KMS-11 (cell line): Measurements from ENCODE around the gene CTAGE1.
"Not testable (repeated sequence)": the region's sequence is repeated elsewhere in the genome, so short reads cannot be mapped to it uniquely, and the experiment has no call there.

Experiments
- H2AFZ ChIP-seq: fragments of 200-600 bp; sonication (generic); 2 replicates; pipeline ENCODE4 v1.6.1; 2016; ENCODE audit warnings: antibody characterized with exemption, mixed run types, low read depth
- H3K27ac ChIP-seq: fragments of 200-600 bp; sonication (generic); 2 replicates; pipeline ENCODE4 v1.6.1; 2016; ENCODE audit warnings: mild to moderate bottlenecking, mixed run types
- H3K27me3 ChIP-seq: fragments of 200-600 bp; sonication (generic); 2 replicates; pipeline ENCODE4 v1.6.1; 2017; ENCODE audit warnings: mild to moderate bottlenecking, low read depth, mixed run types, moderate library complexity; ENCODE audit not compliant: insufficient read depth
- H3K36me3 ChIP-seq: fragments of 200-600 bp; sonication (generic); 2 replicates; pipeline ENCODE4 v1.6.1; 2017; ENCODE audit warnings: mild to moderate bottlenecking, mixed run types; ENCODE audit not compliant: insufficient read depth
- H3K4me1 ChIP-seq: fragments of 200-600 bp; sonication (generic); 2 replicates; pipeline ENCODE4 v1.6.1; 2016; ENCODE audit warnings: mild to moderate bottlenecking, low read depth, mixed run types; ENCODE audit not compliant: poor library complexity, severe bottlenecking
- H3K4me2 ChIP-seq: fragments of 200-600 bp; sonication (generic); 2 replicates; pipeline ENCODE4 v1.7.0; 2016; ENCODE audit warnings: mild to moderate bottlenecking, mixed run types
- H3K4me3 ChIP-seq: fragments of 200-600 bp; sonication (generic); IDR thresholded peaks from 2 replicates; pipeline ENCODE4 v1.6.1; 2017; ENCODE audit warnings: low read depth, low read length, mixed read lengths; ENCODE audit not compliant: insufficient read depth
- H3K79me2 ChIP-seq: fragments of 200-600 bp; sonication (generic); 2 replicates; pipeline ENCODE4 v1.6.1; 2016; ENCODE audit warnings: low read depth, mixed run types; ENCODE audit not compliant: insufficient read depth
- H3K9ac ChIP-seq: fragments of 200-600 bp; sonication (generic); 2 replicates; pipeline ENCODE4 v1.6.1; 2016; ENCODE audit warnings: mild to moderate bottlenecking, mixed run types
- H4K20me1 ChIP-seq: fragments of 200-600 bp; sonication (generic); 2 replicates; pipeline ENCODE4 v1.6.1; 2016; ENCODE audit warnings: mild to moderate bottlenecking, mixed run types; ENCODE audit not compliant: insufficient read depth
- CTCF ChIP-seq: fragments of 200-600 bp; sonication (generic); conservative IDR thresholded peaks from 2 replicates; pipeline ENCODE4 v1.6.1; 2017; ENCODE audit warnings: low read depth, mild to moderate bottlenecking, antibody characterized with exemption, low read length, moderate library complexity, mixed read lengths

Gene CTAGE1

GRCh38 chr18:22455425-22456115 lies 37.9 kb upstream of the CTAGE1 start:
- Histone ChIP-seq H2AFZ (no peak overlapping the region), H3K27ac (no peak overlapping the region), H3K36me3 (no peaks in the 10 kb centered on the region), H3K79me2 (no peaks in the 10 kb centered on the region), H4K20me1 (no peaks in the 10 kb centered on the region), H3K27me3 (no peaks in the 10 kb centered on the region), H3K9ac (no peak overlapping the region), H3K4me3 (no peak overlapping the region), H3K4me2 (no peak overlapping the region), H3K4me1 (no peaks in the 10 kb centered on the region)
- no peak for TF ChIP-seq CTCF

GRCh38 chr18:22453315-22453714 lies 35.6 kb upstream of the CTAGE1 start:
- Histone ChIP-seq H2AFZ (no peak overlapping the region), H3K4me3 (no peak overlapping the region), H3K4me2 (no peak overlapping the region), H3K27me3 (no peaks in the 10 kb centered on the region), H3K79me2 (no peaks in the 10 kb centered on the region), H4K20me1 (no peaks in the 10 kb centered on the region), H3K9ac (no peak overlapping the region), H3K27ac (no peak overlapping the region), H3K36me3 (no peaks in the 10 kb centered on the region), H3K4me1 (no peaks in the 10 kb centered on the region)
- TF ChIP-seq CTCF: no peak

- H3K27me3 ChIP-seq: no peaks in the 10 kb centered on the region
These were observed 34.5 kb upstream of the CTAGE1 start for GRCh38 chr18:22452226-22452668.

GRCh38 chr18:22451796-22452195 lies 34.1 kb upstream of the CTAGE1 start:
- H4K20me1 ChIP-seq: no peaks in the 10 kb centered on the region
- H3K9ac ChIP-seq: no peak overlapping the region
- no peaks in the 10 kb centered on the region for H3K4me1 ChIP-seq
- H3K4me3 ChIP-seq: no peak overlapping the region
- no peak overlapping the region for H2AFZ ChIP-seq
- H3K27me3 ChIP-seq: no peaks in the 10 kb centered on the region
- no peaks in the 10 kb centered on the region for H3K36me3 ChIP-seq
- H3K79me2 ChIP-seq: no peaks in the 10 kb centered on the region
- H3K27ac ChIP-seq: no peak overlapping the region
- TF ChIP-seq CTCF: no peak
- no peak overlapping the region for H3K4me2 ChIP-seq

More at GRCh38 chr18:22452226-22452668, 34.5 kb upstream of the CTAGE1 start:
- no peaks in the 10 kb centered on the region for H3K79me2 ChIP-seq
- H3K36me3 ChIP-seq: no peaks in the 10 kb centered on the region
- H3K9ac ChIP-seq: no peak overlapping the region
- H3K27ac ChIP-seq: no peak overlapping the region
- no peak overlapping the region for H3K4me3 ChIP-seq
- H2AFZ ChIP-seq: no peak overlapping the region
- no peak overlapping the region for H3K4me2 ChIP-seq
- no peaks in the 10 kb centered on the region for H3K4me1 ChIP-seq
- H4K20me1 ChIP-seq: no peaks in the 10 kb centered on the region
- TF ChIP-seq CTCF: no peak

- not testable (repeated sequence) for H4K20me1 ChIP-seq, H3K27me3 ChIP-seq, H3K36me3 ChIP-seq, H3K9ac ChIP-seq, H3K27ac ChIP-seq, H3K4me2 ChIP-seq, H3K4me1 ChIP-seq, H2AFZ ChIP-seq, H3K4me3 ChIP-seq, H3K79me2 ChIP-seq
These were observed 33.1 kb upstream of the CTAGE1 start for GRCh38 chr18:22450766-22451165.

GRCh38 chr18:22450318-22450717 lies 32.6 kb upstream of the CTAGE1 start:
- not testable (repeated sequence) for H3K4me3 ChIP-seq, H3K9ac ChIP-seq, H3K36me3 ChIP-seq, H3K4me1 ChIP-seq, H3K79me2 ChIP-seq, H3K4me2 ChIP-seq, H3K27ac ChIP-seq, H3K27me3 ChIP-seq, H2AFZ ChIP-seq, H4K20me1 ChIP-seq

GRCh38 chr18:22449753-22450152 lies 32.0 kb upstream of the CTAGE1 start:
- H3K36me3 ChIP-seq, H2AFZ ChIP-seq, H3K4me2 ChIP-seq, H4K20me1 ChIP-seq, H3K27me3 ChIP-seq, H3K79me2 ChIP-seq, H3K4me3 ChIP-seq, H3K9ac ChIP-seq, H3K27ac ChIP-seq, H3K4me1 ChIP-seq: not testable (repeated sequence)
